Daoy (cell line): ENCODE data around the gene CSKMT. TPM values are rescaled to one million over a fixed set of nuclear protein-coding genes. Genes with fewer than 3 reads are reported as not detected.
"Not testable (repeated sequence)": the region's sequence is repeated elsewhere in the genome, so short reads cannot be mapped to it uniquely, and the experiment has no call there.

Experiments used
- DNase-seq: peaks from one replicate; pipeline ENCODE4 v3.0.0-alpha.2; 2015; ENCODE audit warnings: low read depth
- total RNA-seq: library from RNA; depleted of rRNA; stranded (reverse); fragments of >200 nt; shearing (Covaris generic); gene quantifications from 2 replicates; pipeline ENCODE4 v1.2.3, GENCODE V29; 2014

Gene CSKMT
- total RNA-seq, 1 experiment from 2014 or later: 14.3 TPM

DNA sequence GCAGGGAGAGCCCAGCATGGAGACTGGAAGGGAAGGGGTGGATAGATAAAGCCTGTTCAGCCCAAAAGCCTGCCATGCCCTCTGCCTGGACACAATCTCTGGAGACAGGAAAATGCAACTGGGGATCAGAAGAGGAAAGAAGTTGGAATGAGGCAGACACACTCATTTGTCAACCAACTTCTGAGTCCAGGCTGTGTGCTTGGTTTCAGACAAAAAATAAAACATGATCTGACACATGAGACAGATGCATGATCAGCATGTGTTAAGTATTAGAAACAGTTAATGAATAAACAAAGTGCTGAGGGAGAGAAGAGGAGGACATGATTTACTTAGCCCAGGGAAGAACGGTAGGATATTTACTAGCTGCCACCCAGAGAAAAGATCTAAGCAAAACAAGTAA is 23.4 kb downstream of the CSKMT start:
- no peak for DNase-seq

DNA sequence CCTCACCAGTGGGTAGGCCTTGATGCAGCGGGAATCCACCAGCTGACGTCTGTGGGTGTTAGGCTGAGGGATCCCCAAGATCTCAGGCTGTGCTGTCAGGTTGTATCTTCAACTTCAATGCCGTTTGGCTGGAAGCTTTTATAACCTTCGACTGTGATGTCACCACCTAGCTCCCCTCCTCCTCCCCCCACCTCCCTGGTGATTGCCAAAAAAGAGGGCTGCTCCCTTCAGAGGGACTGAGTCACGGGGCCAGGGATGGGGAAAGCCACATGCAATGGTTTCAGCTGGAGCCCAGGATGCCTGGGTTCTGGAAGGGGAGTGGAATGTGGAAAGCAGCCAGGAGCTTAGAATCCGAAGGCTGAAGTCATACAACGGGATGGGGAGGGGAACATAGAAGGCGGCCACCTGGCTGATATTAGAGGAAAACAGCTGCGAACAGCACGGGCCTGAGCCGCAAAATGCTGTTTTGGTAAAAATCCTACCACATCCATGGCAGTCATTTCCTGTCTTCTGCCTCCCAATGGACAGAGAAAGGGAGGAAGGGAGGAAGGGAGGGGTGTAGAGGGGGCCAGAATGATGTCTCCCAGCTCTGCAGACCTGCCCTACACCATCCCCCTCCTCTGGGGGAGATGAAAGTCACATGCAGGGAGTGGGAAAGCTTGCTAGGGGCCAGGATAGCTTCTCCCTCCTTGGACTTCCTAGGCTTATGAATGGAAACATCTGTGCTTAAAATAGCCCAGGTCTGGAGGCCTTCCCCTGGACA is 24.5 kb downstream of the CSKMT start, which contains the start of gene LRRN4CL:
Gene LRRN4CL (minus strand): TSS at position 110 of the 763 bp plus-strand sequence. CDS start 1,022 bp downstream, outside the sequence.
- DNase-seq: no peak

DNA sequence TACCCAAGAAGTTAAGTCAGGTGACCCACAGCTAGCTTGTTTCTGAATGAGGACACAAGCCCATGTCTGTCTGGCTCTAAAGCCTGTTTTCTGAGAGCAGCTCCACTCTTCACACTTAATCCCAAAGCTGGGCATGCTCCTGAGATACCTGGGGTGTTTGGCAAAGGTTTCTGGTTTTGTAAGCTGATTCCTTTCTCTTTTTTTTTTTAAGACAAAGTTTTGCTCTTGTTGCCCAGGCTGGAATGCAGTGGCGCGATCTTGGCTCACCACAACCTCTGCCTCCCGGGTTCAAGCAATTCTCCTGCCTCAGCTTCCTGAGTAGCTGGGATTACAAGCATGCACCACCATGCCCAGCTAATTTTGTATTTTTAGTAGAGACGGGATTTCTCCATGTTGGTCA is 28.5 kb downstream of the CSKMT start:
- not testable (repeated sequence) for DNase-seq

DNA sequence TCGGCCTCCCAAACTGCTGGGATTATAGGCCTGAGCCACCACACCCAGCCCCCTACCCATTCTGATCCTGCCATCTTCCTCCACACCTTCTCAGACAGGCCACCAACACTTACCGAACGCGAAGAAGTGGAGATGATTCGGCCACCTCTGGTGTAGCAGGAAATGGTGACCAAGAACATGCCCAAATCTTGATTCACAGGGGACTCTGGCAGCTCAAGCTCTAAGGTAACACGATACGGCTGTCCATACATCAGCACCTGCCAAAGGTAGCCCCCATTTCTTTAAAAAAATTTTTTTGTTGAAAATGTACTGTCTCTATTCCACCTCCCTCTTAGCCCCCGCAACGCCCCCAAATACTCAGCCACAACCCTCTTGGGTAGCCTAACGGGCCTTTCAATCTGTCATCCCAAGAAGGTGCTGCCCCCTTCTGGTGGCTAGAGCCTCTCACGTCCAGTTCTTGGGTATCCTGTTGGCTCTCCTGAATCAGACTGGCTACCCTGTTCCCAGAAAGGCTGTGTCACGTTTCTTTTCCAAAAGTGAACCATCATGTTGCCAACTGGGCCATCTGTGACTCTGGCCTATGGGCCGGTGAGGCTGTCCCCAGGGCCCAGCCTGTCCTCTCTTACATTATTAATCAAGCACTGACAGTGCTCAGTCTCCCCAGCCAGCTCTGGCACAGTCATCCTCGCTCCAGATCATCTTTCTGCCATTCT is 29.5 kb downstream of the CSKMT start:
- DNase-seq: peak; percentile 78

DNA sequence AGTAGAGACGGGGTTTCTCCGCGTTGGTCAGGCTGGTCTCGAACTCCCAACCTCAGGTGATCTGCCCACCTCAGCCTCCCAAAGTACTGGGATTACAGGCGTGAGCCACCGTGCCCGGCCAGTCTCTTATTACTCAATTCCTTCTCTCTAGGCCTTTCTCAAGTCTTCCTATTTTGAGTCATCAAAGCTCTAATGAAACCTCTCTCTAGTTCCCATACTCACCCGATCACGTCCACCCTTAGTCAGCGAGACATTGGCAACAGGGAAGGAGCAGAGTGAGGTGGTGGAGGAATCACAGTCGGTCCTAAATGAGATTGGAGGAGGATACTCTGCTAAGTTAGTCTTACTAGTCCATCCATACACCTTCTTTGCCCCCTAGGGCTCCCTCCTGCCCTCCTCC is 37.1 kb downstream of the CSKMT start:
- no peak for DNase-seq

DNA sequence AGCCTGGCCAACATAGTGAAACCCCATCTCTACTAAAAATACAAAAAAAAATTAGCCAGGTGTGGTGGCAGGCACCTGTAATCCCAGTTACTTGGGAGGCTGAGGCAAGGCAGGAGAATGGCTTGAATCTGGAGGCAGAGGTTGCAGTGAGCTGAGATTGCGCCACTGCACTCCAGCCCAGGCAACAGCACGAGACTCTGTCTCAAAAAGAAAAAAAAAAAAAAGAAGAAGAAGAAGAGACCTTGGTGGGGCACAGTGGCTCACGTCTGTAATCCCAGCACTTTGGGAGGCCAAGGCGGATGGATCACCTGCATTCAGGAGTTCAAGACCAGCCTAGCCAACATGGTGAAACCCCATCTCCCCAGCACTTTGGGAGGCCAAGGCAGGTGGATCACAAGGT is 38.8 kb downstream of the CSKMT start:
- not testable (repeated sequence) for DNase-seq

DNA sequence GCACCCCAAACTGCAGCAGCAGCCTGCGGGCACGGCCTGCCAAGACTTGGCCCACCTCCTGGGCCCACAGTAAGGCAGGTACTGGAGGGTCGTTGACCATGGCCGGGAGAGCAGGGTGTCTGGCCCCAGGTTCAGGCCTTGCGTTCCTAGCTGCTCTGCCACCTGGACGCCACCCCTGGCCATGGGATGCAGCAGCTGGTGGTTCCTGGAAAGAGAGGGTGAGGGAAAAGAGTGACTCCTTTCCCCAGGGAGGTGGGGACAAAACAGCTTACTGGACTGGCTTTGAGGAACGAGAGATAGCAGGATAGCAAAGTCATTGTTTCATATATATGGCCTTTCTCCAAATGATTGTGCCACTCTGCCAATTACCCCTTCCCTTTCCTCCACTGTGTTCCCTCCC is 40.3 kb downstream of the CSKMT start:
- DNase-seq: no peak

DNA sequence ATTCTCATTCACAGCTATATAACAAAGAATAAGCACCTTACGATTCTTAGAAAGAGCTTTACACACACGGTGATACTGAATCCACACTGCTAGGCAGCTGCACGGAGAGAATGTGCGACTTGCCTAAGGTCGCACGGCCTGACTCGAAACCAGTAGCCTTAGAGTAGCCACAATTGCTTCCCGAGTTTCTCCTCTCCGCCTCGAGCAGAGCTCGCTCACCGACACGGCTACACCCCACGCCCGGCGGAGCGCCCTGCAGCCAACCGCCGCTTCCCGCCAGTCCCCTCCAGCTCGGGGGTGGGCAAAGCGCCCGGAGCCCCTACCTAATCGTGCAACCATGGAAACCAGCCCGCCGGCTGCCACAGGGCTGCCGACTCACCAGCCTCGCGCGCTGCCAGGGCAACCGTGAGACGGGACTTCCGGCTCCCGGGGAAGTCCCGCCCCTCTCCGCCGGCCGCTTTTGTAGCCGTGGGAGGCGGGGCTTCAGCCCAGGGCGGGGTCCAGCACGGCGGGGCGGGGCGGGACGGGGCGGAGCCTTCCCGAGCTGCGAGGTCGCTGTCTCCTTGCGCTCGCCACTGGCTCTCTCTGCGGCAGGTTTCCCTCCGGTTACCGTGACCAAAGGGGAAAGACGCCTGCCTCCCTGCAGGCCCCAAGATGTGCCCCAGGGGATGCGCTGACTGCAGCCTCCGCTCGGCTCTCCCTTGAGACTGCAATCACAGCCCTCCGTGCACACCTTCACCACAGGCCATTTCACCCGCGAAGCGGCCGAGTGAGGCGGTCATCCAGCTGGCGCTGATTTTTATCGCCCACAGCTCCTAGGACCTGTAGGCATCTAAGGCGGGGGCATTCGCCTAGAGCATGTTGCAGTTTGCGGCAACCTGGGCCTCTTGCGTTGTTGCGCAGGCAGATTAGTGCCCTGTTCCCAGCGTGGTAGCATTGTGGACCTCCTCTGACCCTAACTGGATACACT is 41.1 kb downstream of the CSKMT start:
- DNase-seq: peak; percentile 97

DNA sequence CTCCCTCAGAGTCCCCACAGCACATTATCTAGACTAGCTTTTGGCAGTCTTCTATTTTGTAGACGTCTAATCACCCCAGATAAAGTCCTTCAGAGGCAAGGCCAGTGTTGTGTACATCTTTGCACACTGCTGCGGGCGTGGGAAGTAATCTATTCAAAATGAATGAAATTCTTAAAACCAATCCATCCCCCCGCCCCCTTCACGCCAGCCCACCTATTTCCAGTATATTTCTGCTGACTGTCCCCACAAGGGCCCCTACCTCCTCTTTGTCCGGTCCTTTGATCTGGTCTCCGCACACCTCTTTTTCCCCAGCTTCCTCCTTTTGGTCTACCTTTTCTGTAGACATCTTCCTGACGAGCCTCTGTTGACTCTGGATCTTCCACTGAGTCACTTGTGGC is 41.7 kb downstream of the CSKMT start:
- DNase-seq: no peak

DNA sequence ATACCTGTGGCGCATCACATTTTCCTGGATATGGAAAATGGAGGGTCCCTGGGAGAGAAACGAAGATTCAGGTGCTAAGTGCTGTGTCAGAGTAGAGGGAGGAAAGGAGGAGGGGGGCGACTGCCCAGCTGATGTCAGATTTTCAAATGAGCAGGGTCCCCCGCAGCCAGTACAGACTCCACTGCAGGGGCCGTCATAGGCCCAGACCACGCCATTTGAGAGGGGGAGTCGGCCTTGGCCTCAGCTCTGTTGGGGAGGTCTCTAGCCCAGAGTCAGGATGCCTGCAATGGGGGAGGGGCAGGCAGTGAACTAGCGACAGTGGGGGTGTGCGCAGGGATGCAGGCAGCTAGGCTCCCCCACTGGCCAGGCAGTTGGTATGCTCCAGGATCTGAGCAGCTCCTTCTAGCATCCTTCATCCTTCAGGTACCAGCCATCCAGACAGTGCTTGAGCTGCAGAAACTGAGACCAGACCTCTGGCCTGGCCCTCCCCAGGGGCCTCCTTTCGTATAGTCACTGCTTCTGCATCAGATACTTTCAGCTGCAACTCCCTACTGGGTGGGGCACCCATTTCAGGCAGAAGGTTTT is 42.3 kb downstream of the CSKMT start, which contains the start of the genes BSCL2 and GNG3:
Gene BSCL2 (minus strand): TSS at position 148 of the 585 bp plus-strand sequence. CDS start 229 bp downstream, outside the sequence.
Gene GNG3 (plus strand): TSS at position 400 of the 585 bp plus-strand sequence. CDS start 620 bp downstream, outside the sequence.
- DNase-seq: no peak

DNA sequence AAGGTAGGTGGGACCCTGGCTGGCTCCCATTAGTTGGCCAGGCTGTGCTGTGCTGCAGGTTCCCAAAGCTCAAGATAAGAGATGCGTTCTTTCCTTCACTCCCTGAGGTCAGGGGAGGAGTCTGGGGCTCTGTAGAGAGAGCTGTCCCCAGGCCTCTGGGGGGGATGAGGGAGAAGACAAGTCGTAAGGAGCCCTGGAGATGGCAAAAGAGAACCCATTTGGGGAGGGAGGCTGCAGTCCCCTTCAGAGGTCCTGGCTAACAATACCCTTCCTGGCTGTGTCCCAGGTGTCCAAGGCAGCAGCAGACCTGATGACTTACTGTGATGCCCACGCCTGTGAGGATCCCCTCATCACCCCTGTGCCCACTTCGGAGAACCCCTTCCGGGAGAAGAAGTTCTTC is 43.3 kb downstream of the CSKMT start:
- no peak for DNase-seq

DNA sequence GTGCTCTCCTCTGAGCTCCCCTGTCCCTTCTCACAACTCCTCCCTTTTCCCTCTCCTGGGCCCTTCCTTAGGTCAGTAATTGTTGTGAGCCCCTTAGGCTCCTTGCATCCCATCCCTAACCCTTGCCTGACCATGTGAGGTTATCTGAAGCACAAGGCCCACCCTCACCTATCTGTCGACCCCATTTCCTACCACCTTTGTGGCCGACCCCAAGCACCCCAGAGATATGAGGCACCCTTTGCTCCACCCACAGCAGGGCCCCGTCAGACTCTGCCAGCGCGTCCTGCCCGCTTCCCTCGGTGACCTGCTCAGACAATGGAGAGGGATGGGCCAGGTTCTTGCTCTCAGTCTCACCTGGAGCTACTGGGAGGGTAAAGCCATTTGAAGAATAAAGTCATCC is 43.7 kb downstream of the CSKMT start:
- no peak for DNase-seq

DNA sequence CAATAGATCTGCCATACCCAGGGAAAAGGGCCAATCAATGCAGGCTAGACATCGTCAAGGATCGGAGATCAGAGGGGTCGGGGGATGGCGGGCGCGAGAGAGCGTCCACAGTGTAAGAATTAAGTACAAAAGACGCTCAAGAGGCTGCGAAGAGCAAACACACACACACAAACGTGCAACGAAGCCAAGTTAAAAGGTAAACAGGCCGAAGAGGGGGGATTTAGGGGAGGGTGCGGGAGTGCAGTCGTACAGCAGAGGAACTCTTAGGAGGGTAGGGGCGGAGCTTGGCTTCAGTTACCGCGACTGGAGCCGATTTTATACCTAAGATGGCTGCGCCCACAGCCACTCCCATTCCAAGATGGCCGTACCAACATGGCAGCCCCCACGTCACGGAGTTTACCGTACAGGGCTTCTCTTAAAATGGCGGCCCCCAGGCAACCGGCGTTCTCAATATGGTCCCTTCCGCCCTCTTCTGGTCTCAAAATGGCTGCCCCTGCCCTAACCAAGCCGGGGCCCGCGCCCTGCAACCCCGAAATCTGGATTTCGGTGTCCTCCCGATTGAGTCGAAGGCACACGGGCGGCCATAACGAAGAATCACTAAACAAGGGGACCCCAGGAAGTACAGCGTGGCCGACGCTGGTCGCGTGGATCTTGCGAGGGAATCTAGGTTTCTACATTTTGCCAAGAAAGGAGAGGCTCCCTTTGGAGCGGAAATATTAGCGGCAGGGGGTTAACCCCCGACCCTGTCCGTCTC is 44.3 kb downstream of the CSKMT start:
- DNase-seq: peak; percentile 97

DNA sequence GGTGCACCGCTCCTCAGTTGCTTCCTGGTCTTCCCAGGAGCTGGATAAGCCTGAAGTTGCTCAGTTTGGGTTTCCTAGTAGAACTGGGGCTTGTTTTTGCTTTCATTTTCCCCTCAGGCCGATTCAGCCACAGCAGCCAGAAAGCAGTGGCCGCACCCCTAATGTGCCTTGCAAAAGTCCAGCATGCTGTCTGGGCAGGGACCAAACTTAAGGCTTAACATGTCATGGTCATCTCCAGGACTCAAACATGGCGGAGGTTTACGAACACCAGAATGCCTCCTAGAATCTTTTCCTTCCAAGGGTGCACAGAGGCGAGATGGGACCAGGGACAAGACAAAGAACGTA is 44.9 kb downstream of the CSKMT start:
- DNase-seq: peak; percentile 40

DNA sequence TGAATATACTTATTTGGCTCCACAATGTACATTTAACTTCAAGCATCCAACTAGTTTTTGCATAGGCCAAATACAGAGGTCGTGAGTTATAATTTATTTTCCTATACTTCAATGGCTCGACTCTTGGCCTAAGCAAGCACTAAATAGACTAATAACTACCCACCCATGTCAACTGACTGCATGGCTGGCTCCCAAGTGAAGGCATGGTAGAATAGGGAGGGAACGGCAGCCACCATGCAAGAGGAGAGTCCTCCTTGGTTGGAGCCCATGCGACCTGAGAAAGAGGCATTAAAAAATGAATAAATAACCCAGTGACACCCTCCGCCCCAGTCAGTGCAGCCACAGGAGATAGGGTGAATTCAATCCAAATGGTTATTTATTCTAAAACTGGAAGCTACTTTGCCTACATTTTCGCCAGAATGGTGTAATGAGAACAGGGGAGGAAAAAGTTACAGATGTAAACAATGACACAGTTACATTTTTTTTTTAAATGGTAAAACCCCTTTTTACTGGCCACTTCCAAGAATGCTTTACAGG is 47.2 kb downstream of the CSKMT start:
- no peak for DNase-seq

DNA sequence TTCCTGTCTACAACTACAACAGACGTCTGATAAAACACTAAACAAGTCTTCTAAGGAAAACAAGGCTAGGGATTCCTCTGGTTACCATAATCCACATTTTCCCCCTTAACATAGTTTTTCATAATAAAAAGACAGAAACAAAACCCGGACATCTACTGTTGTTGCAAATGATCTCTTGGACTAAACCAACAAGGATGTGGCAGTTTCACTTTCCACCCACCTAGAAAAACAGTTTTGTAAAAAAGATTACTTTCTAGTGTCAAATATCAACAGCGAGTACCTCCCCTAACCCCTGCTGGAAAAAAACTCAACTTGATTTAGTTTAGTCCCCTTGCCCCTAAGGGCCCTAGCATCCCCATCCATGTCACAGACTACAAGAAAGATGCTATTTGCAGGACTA is 47.7 kb downstream of the CSKMT start:
- no peak for DNase-seq

DNA sequence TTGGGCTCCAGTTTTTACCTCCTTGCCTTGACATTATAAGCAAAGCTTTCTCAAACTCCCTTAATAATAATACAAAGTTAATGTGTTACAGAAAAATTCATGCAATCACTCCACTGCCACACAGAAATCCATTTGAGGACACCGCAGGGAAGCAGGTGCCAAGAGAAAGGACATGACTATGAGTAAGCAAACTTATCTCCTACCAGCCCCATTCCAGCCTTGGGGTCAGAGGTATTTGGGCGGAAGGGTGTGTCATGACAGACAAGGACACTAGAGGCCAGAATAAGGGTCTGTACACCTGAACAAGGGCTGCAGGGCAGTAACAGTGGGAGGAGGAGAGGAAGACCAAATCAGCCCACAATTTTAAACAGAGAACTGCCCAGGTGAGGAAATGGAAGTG is 48.2 kb downstream of the CSKMT start:
- no peak for DNase-seq

DNA sequence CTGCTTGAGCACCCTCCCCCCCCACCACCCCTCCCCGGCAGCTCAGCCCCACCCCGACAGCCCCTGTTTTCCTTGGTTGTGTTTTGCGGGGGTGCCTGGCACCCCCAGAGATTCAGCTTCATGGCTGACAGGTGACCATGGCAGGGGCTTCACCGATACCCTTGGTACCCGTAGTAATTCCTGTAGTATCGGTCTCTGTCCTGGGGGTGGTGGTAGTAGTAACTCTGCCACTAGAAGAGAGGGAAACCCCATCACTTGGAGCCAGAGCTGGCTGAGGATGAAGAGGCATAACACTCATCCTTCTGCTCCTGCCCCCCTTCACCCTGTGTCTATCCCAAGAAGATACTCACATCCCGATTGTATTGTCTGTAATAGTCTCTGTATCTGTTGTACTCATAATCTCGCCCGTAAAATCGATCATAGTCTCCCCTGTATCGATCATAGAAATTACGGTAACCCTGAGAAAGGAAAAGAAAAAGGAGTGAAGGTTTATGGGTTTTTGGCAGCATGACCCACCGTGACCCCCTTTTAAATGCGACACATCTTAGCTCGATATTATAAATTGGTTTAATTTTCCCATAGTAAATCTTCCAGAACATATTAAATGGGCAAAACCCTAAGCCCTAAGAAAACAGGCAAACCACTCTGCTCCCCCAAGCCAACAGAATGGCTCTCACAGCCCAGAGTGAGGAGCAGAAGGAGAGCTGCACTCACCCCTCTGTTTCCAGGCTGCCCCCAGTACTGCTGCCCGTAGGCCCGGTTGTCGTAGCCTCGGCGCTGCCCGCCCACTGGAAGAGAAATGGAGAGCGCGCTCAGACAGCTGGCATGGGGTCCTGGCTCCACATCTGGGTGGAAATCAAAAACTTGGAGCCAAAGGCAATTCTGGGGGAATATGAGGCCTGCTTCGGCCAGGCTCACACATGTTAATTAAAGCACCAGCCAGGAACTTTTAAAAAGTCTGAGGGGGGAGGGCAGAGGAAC is 50.3 kb downstream of the CSKMT start:
- no peak for DNase-seq

DNA sequence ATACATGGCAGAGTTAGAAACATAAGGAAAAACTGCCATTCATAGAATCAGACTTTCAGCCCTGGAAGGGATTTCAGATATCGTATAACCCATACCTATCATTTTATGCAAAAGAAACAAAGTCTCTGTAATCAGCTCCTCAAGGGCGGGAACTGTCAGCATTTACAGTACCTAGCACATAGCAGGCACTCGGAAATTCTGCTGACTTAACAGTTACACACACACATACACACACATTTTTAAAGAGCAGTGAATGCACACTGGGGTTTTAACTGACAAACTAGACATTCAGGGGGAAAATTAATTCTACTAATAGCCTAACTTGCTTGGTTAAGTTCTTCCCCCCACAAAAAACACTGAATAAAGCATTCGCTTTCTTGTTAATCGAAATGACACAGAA is 51.1 kb downstream of the CSKMT start:
- DNase-seq: no peak
